Heart left ventricle (tissue), 13 donors: ENCODE results near the gene TPD52L2.

Experiments used
- POLR2A ChIP-seq, 2 donors: fragments of 450-650 bp; IDR thresholded peaks; one replicate each; pipeline ENCODE4 v1.6.1; 2017; ENCODE audit warnings: antibody characterized with exemption in 2 of 2, mild to moderate bottlenecking in 2 of 2, moderate library complexity in 2 of 2
- TF ChIP-seq, protein P1 (sequence below), 12 donors: fragments of 200-600 bp; sonication (generic) in 4 of 12; IDR thresholded peaks; one replicate each; pipeline versions ENCODE4 v1.5.0 to v1.8.0; 2018 to 2022; ENCODE audit warnings: antibody characterized with exemption in 12 of 12, mild to moderate bottlenecking in 5 of 12
- donor health status: ischemic (EF 13 %, LVEDD 7.1; RV severe dilation, severe dysfunction).
- donor health status: DM: no; HTN: yes; CAD: no.
- donor health status: DM: no; HTN: no; CAD: no.
- donor health status: ischemic (EF 25% LVEDD 6.9; RV normal size, moderate dysfunction).
- donor health status: ischemic (EF 25% LVEDD 5.7; RV mildly dilated, moderate dysfunction).
- donor health status: ischemic (EF 35%, LVEDD 5.7; RV mildly dilated, moderate dysfunction).
- donor health status: nonischemic (EF 11% LVEDD 7.7; RV severe dilation, severe dysfunction).
- donor health status: DM: yes; HTN: yes; CAD: no.
- donor health status: PGD.
- donor health status: ischemic (EF 29% LVEDD 5.4; RV normal size, mild dysfunction).
- donor health status: nonischemic (EF 23%, LVEDD 6.1; RV moderate dilation, normal function).

DNA sequence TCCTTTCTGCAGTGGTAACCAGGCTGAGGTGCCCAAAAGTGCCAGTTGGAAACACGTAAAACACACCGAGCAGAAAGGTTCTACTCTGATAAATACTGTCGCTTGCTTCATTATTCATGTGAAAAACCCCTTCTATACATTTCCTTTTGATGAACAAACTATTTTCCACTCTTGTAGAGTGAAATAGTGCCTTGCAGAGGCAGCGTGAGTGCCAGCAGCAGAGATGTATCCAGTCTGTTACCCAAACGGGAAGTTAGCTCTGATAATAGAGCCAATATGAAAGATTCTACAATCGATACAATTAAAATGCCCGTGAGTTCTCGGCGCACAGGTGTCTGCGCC lies 35.5 kb upstream of the TPD52L2 start:
- TF ChIP-seq, protein P1, sequence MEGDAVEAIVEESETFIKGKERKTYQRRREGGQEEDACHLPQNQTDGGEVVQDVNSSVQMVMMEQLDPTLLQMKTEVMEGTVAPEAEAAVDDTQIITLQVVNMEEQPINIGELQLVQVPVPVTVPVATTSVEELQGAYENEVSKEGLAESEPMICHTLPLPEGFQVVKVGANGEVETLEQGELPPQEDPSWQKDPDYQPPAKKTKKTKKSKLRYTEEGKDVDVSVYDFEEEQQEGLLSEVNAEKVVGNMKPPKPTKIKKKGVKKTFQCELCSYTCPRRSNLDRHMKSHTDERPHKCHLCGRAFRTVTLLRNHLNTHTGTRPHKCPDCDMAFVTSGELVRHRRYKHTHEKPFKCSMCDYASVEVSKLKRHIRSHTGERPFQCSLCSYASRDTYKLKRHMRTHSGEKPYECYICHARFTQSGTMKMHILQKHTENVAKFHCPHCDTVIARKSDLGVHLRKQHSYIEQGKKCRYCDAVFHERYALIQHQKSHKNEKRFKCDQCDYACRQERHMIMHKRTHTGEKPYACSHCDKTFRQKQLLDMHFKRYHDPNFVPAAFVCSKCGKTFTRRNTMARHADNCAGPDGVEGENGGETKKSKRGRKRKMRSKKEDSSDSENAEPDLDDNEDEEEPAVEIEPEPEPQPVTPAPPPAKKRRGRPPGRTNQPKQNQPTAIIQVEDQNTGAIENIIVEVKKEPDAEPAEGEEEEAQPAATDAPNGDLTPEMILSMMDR (IDR thresholded peaks at IDR 0.05) = no peak
- no peak for TF ChIP-seq POLR2A (IDR thresholded peaks at IDR 0.05)
